NCI-H460 (cell line): ENCODE results near the gene RPIA. TPM values are rescaled to one million over a fixed set of nuclear protein-coding genes. Genes with fewer than 3 reads are reported as not detected.
"Not testable (repeated sequence)": the region's sequence is repeated elsewhere in the genome, so short reads cannot be mapped to it uniquely, and the experiment has no call there.

ENCODE experiments used
- DNase-seq: peaks from one replicate; pipeline ENCODE4 v3.0.0-alpha.2; 2016; ENCODE audit warnings: low read depth; ENCODE audit errors: extremely low read depth
- total RNA-seq: library from RNA; depleted of rRNA; stranded (reverse); fragments of >200 nt; shearing (Covaris generic); gene quantifications from 2 replicates; pipeline ENCODE4 v1.2.3, GENCODE V29; 2014

The RPIA gene
- total RNA-seq, 1 experiment from 2014 or later, result 13.6 TPM

DNA sequence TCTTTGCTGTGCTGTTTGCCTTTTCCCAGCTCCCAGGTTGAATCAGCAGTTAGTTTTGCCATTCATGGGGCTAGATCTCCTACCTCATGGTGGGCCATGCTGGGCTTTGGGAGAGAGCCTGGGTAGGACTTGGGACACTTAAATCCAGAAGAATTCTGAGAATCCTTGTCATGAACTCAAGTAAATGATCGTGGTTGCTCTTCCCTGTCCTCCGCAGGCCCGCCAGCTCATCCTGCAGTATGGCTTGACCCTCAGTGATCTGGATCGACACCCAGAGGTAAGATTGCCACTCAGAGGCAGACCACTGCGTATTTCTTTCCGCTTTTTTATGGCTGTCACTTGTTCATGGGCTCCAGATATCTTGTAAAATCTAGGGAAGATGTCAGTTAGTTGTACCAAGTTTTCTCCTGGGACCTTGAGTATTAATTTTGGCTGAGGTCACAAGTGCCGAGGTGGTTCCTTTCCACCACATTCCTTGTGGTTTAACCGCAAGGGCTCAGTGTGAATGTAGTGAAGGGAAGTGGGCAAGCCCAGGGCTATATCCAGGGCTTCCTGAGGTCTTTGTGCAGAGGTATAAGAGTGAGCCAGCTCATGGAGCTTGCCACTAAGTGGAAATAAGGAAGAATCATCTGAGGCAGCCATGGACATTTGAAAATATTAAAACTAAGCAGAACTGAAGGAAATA is 37.7 kb downstream of the RPIA start:
- no peak for DNase-seq

- DNase-seq, result no peak
Measured at GRCh38 chr2:88733155-88733902, 41.9 kb downstream of the RPIA start.

GRCh38 chr2:88735133-88735532 is 43.7 kb downstream of the RPIA start:
- DNase-seq, result no peak

GRCh38 chr2:88735853-88736252 is 44.4 kb downstream of the RPIA start:
- peak; percentile 62 for DNase-seq

- no peak for DNase-seq
Measured at GRCh38 chr2:88736437-88736836, 45.0 kb downstream of the RPIA start.

GRCh38 chr2:88737385-88737784 is 45.9 kb downstream of the RPIA start:
- no peak for DNase-seq

- no peak for DNase-seq
Measured at GRCh38 chr2:88738271-88738670, 46.8 kb downstream of the RPIA start.

DNA sequence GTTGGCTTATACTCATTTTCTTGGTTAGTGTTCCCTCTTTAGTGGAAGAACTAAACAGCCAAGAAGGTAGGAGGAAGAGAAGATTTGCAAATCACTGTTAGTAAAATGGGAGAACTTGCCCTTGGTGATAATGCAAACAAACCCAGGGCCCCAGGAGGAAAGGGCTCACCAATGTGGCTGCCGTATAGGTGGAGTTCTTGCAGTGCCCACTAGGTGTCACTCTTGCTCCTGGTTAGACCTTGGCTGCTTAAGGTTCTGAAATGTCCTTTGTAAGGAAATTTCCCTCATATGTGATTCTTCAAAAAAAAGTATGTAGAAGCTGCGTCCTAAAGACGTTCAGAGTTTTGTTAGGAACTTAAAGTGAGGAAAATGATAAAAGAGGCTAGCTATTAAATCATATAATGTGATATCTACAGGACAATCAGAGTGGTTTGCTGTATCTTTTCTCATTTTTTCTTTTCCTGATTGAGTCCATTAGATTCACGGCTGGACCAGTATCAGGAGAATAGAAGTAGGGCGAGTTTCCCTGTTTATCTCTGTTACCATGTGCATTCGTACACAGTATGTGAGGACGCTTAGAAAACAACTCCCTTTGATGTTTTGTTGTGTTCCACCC is 48.6 kb downstream of the RPIA start:
- peak; percentile 60 for DNase-seq

DNA sequence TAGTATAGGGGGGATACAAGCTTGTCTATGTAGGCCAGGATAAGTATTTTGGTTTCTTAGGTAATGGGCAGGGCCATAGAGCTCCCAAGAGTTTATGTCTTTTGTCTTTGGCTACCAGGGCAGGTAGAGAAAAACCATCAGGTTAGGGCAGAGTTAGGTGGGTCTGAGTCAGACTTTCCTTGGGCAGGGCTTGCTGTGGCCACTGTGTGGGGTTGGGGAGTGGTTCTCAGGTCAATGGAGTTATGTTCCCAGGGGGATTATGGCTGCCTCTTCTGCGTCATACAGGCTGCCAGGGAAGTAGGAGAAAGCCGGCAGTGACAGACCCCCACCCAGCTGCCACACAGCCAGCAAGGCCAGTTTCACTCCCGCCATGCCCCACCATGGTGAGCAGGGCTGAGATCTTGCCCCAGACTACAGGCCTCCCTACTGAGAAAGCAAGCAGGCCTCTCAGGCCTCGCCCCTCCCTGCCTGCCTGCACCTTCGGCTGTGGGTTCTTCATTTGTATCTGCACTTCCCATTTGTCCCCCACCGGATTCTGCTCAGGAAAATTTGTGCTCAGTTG is 55.5 kb downstream of the RPIA start:
- DNase-seq, result no peak

GRCh38 chr2:88747990-88748389 is 56.5 kb downstream of the RPIA start:
- no peak for DNase-seq

DNA sequence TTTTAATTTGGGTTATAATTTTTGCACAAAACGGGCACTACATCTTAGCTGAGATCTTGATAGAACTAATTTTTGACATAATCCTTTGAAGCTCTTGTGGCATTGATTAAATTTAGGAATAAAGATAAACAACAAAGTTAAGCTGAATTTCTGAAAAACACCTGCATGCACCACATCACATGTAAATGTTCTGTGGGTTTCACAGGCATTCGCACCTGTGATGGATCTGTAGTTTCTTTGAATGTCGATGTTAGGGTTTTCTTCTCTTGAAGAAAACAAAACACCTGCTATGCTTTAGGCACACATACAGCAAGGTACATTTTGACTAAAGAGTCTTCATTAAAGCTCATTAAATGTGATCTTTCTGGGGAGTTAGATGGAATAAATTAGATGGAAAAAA is 60.3 kb downstream of the RPIA start:
- no peak for DNase-seq

GRCh38 chr2:88753833-88754584 is 62.5 kb downstream of the RPIA start:
- DNase-seq, result no peak

DNA sequence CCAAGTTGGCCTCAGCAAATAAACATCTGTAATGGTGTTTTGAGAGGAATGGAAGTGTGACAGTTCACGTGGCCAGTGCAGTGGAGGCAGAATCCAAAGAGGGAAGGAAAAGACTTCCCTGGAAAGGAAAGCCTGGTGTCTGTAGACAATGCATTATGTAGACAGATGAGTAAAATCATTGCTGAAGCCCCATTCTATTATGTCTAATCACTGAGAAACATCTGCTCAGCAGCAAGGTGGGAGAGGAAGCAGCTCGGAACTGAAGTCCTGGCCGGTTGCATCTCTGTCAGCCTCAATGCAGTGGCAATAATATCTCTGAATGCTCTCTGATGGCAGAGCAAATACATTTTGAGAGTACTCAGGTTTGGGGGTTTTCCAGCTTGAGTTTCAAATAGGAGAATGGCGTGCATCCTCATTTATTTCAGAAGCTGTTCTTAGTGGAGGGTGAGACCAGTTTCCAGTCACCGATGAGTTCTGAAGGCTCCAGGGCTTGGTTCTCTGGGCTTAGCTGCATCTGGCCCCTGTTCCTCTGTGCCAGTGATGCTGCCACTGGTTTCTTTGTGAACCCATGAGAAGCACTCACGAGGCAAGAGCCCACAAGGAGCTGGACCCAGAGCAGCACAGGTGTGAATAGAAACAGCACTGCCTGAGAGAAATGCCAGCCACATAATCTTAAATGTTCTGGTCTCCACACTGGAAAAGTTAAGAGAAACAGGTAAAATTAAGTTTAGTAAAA is 63.3 kb downstream of the RPIA start:
- DNase-seq, result no peak

GRCh38 chr2:88755836-88756235 is 64.4 kb downstream of the RPIA start:
- no peak for DNase-seq

DNA sequence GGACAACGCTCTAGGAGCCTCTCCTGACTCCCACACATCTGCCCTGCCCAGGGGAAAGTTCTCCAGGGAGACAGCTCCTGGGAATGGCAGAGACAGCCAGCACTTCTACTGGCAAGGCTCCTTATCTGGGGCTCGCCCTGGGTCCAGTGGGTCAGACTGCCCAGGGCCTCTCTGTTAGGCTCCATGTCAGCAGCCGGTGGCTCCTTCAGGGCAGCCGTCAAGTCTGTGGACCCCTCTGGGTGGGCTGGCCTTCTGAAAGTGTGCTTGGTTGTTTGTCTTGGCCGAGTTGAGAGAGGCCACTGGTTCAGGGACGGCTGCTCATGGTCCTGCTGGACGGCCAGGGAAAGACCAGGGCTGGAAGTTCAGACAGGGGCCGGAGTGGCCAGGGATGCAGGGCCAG is 65.6 kb downstream of the RPIA start:
- no peak for DNase-seq

GRCh38 chr2:88758702-88759101 is 67.2 kb downstream of the RPIA start:
- DNase-seq, result not testable (repeated sequence)

DNA sequence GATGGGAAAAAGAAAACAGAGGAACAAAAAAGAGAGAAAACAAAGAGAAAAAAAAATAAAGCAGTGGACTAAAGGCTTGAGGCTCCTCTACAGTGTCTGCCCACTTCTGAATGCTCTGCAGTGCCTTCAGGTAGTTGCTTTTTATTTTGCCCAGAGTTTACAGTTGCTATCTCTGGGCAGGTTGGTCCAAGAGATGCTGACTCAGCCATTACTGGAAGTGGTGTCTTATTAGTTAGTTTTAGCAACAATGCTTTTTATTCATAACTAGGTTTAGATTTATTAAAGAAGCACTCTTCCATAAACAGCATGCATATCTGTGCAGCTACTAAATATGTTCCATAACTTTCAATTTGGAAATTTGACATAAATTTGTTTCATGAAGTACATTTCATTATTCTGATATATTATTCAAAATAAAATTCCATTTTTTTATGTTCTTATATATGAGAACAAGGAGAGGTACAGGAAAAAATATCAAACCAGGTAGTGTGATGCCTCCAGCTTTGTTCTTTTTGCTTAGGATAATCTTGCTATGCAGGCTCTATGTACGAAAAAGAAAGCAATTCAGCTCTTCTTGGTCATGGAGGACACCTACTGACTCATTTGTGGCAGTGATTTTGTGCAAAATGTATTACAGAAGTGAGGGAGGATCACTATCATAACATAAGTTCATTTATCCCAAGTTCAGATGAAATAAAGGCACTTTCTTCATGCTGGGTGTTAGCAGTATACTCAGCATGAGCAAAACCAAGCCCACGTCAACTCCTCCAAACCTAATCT is 69.5 kb downstream of the RPIA start:
- DNase-seq, result no peak

DNA sequence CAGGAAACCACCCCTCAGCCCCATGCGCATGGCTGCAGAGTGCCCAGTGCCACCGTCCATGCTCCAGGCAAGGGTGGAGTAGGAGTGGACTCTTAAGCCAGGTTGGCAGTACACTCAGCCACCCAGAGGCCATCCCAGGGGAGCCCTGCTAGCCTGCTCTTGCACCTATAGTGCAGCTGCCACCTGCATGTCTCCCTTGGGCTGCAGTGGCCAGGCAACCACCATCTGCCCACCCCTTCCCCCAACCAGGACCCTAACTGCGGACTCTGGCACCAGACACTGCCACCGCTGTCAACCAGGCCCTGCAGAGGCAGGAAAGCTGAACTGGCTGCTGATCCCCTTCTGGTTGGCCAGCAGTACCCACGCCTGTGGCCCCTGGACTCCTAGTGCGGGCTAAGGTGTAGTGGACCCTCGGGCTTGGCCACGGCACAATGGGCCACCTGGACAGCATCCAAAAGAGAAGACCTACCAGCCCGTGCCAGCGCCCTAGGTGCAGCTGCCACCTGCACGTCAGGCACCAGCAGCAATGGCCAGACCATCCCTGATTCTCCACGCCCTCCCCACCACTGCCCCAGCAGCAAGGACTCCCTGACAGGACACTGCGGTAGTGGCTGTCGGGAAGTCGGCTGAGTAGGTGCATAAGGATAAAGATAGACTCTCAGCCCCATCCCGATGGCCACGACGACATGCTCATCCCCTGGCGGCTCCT is 72.8 kb downstream of the RPIA start:
- no peak for DNase-seq

GRCh38 chr2:88764850-88765153 is 73.3 kb downstream of the RPIA start:
- no peak for DNase-seq
